H9 (cell line): Measurements from ENCODE around the gene CCDC28B. TPM values are rescaled to one million over a fixed set of nuclear protein-coding genes. Genes with fewer than 3 reads are reported as not detected.
"Not testable (repeated sequence)": the region's sequence is repeated elsewhere in the genome, so short reads cannot be mapped to it uniquely, and the experiment has no call there.

Experiments
- DNase-seq: peaks from one replicate; pipeline ENCODE4 v3.0.0-alpha.2; 2017
- H2AFZ ChIP-seq: one replicate; pipeline ENCODE4 v1.6.1; 2013; ENCODE audit warnings: mild to moderate bottlenecking, low read length, control low read depth, moderate library complexity
- H2AK5ac ChIP-seq: 2 replicates; pipeline ENCODE4 v1.6.1; 2013; ENCODE audit warnings: low read length, control low read depth, mixed read lengths; ENCODE audit not compliant: insufficient read length
- H2BK120ac ChIP-seq: one replicate; pipeline ENCODE4 v1.6.1; 2013; ENCODE audit warnings: low read depth, mild to moderate bottlenecking, low read length, control low read depth, inconsistent platforms; ENCODE audit not compliant: poor library complexity, severe bottlenecking
- H2BK12ac ChIP-seq: 2 replicates; pipeline ENCODE4 v1.6.1; 2013; ENCODE audit warnings: low read length, control low read depth, mixed read lengths, low read depth; ENCODE audit not compliant: insufficient read length
- H2BK15ac ChIP-seq: 2 replicates; pipeline ENCODE4 v1.6.1; 2013; ENCODE audit warnings: low read depth, low read length, control low read depth
- H2BK20ac ChIP-seq: one replicate; pipeline ENCODE4 v1.6.1; 2013; ENCODE audit warnings: low read depth, mild to moderate bottlenecking, low read length, control low read depth, inconsistent platforms; ENCODE audit not compliant: poor library complexity, severe bottlenecking
- H2BK5ac ChIP-seq: 2 replicates; pipeline ENCODE4 v1.6.1; 2013; ENCODE audit warnings: low read length, control low read depth, mixed read lengths; ENCODE audit not compliant: insufficient read length
- H3K14ac ChIP-seq: 2 replicates; pipeline ENCODE4 v1.6.1; 2013; ENCODE audit warnings: low read length, control low read depth; ENCODE audit not compliant: insufficient read depth
- H3K18ac ChIP-seq: 2 replicates; pipeline ENCODE4 v1.6.1; 2013; ENCODE audit warnings: low read depth, mild to moderate bottlenecking, mixed read lengths, low read length, control low read depth; ENCODE audit not compliant: insufficient read length
- H3K23ac ChIP-seq: 2 replicates; pipeline ENCODE4 v1.6.1; 2013; ENCODE audit warnings: low read length, control low read depth, mixed read lengths, low read depth; ENCODE audit not compliant: insufficient read length
- H3K23me2 ChIP-seq: 2 replicates; pipeline ENCODE4 v1.6.1; 2013; ENCODE audit warnings: low read depth, mild to moderate bottlenecking, mixed read lengths, low read length, control low read depth; ENCODE audit not compliant: insufficient read length, poor library complexity, severe bottlenecking
- H3K27ac ChIP-seq: 2 replicates; pipeline ENCODE4 v1.5.1; 2013; ENCODE audit warnings: low read length, control low read depth, mixed read lengths, low read depth; ENCODE audit not compliant: insufficient read length
- H3K27me3 ChIP-seq: 2 replicates; pipeline ENCODE4 v1.6.1; 2013; ENCODE audit warnings: low read length, control low read depth, inconsistent platforms; ENCODE audit not compliant: insufficient read depth
- H3K4ac ChIP-seq: 2 replicates; pipeline ENCODE4 v1.6.1; 2013; ENCODE audit warnings: low read depth, mild to moderate bottlenecking, control low read depth, inconsistent platforms, low read length, moderate library complexity
- H3K4me1 ChIP-seq: 2 replicates; pipeline ENCODE4 v1.6.1; 2013; ENCODE audit warnings: low read length, control low read depth, inconsistent platforms; ENCODE audit not compliant: insufficient read depth
- H3K4me2 ChIP-seq: 2 replicates; pipeline ENCODE4 v1.6.1; 2013; ENCODE audit warnings: low read length, control low read depth, mixed read lengths; ENCODE audit not compliant: insufficient read length, insufficient read depth
- H3K56ac ChIP-seq: 2 replicates; pipeline ENCODE4 v1.6.1; 2013; ENCODE audit warnings: low read depth, mild to moderate bottlenecking, mixed read lengths, low read length, control low read depth; ENCODE audit not compliant: insufficient read length
- H3K79me1 ChIP-seq: 2 replicates; pipeline ENCODE4 v1.6.1; 2013; ENCODE audit warnings: low read depth, mild to moderate bottlenecking, moderate library complexity, low read length, control low read depth, inconsistent platforms; ENCODE audit not compliant: insufficient read depth, poor library complexity, severe bottlenecking
- H3K79me2 ChIP-seq: 2 replicates; pipeline ENCODE4 v1.6.1; 2013; ENCODE audit warnings: low read length, control low read depth, inconsistent platforms; ENCODE audit not compliant: insufficient read depth
- H3K9ac ChIP-seq: 2 replicates; pipeline ENCODE4 v1.6.1; 2013; ENCODE audit warnings: low read length, control low read depth, mixed read lengths; ENCODE audit not compliant: insufficient read length; ENCODE audit errors: extremely low read depth
- H3K9me3 ChIP-seq: one replicate; pipeline ENCODE4 v1.6.1; 2013; ENCODE audit warnings: low read depth, low read length, inconsistent platforms; ENCODE audit not compliant: control insufficient read depth
- H3T11ph ChIP-seq: one replicate; pipeline ENCODE4 v1.6.1; 2013; ENCODE audit warnings: mild to moderate bottlenecking, low read length, control low read depth, inconsistent platforms
- H4K20me1 ChIP-seq: one replicate; pipeline ENCODE4 v1.6.1; 2013; ENCODE audit not compliant: control insufficient read depth, insufficient read length, insufficient read depth
- H4K5ac ChIP-seq: 2 replicates; pipeline ENCODE4 v1.6.1; 2013; ENCODE audit warnings: low read depth, mild to moderate bottlenecking, mixed read lengths, low read length, control low read depth; ENCODE audit not compliant: insufficient read length
- H4K8ac ChIP-seq: replicated peaks from 2 replicates; pipeline ENCODE4 v1.6.1; 2013; ENCODE audit warnings: low read length, control low read depth, mixed read lengths, low read depth; ENCODE audit not compliant: insufficient read length
- H4K91ac ChIP-seq: 2 replicates; pipeline ENCODE4 v1.6.1; 2013; ENCODE audit warnings: low read depth, mild to moderate bottlenecking, moderate library complexity, mixed read lengths, low read length, control low read depth; ENCODE audit not compliant: insufficient read length
- H3K27ac Mint-ChIP-seq, 3 experiments: 2 replicates in 2 of 3; 3 replicates in 1 of 3; pipeline ENCODE4 v1.8.0; 2020 to 2021; ENCODE audit warnings: mixed read lengths in 3 of 3, mild to moderate bottlenecking in 1 of 3, moderate library complexity in 1 of 3
- H3K27me3 Mint-ChIP-seq: 2 replicates; pipeline ENCODE4 v1.8.0; 2021; ENCODE audit warnings: low read depth, mild to moderate bottlenecking, moderate library complexity, mixed read lengths
- H3K36me3 Mint-ChIP-seq, 3 experiments: 2 replicates in 2 of 3; 3 replicates in 1 of 3; pipeline ENCODE4 v1.8.0; 2020 to 2021; ENCODE audit warnings: low read depth in 3 of 3, mixed read lengths in 3 of 3; ENCODE audit not compliant: insufficient read depth in 1 of 3
- H3K4me1 Mint-ChIP-seq, 2 experiments: 2 replicates each; pipeline ENCODE4 v1.8.0; 2020; ENCODE audit warnings: mixed read lengths in 2 of 2
- H3K4me3 Mint-ChIP-seq, 2 experiments: 2 replicates in 1 of 2; 3 replicates in 1 of 2; pipeline ENCODE4 v1.8.0; 2020 to 2021; ENCODE audit warnings: mild to moderate bottlenecking in 2 of 2, mixed read lengths in 2 of 2, moderate library complexity in 1 of 2
- H3K9me3 Mint-ChIP-seq, 2 experiments: 2 replicates in 1 of 2; 3 replicates in 1 of 2; pipeline ENCODE4 v1.8.0; 2020; ENCODE audit warnings: mild to moderate bottlenecking in 2 of 2, mixed read lengths in 2 of 2, moderate library complexity in 1 of 2
- WGBS: extraction: QIAGEN DNeasy Blood & Tissue Kit; methylation state at CpG from one replicate; pipeline ENCODE4 v1.1.7; 2013; ENCODE audit warnings: missing lambda C conversion rate, low lambda C conversion rate, mixed read lengths; ENCODE audit not compliant: insufficient read length; ENCODE audit errors: extremely low coverage; 5-methylcytosine and 5-hydroxymethylcytosine counted together
- total RNA-seq: library from RNA; stranded (reverse); gene quantifications from 2 replicates; pipeline ENCODE4 v1.2.1, GENCODE V29; 2021
- TF ChIP-seq, protein P1 (sequence below): fragments of 200-600 bp; sonication (generic); conservative IDR thresholded peaks from 3 replicates; pipeline ENCODE4 v1.8.0; 2021; ENCODE audit warnings: antibody characterized with exemption, mild to moderate bottlenecking

The CCDC28B gene
- total RNA-seq, 1 experiment from 2014 or later, result 20.7 TPM

DNA sequence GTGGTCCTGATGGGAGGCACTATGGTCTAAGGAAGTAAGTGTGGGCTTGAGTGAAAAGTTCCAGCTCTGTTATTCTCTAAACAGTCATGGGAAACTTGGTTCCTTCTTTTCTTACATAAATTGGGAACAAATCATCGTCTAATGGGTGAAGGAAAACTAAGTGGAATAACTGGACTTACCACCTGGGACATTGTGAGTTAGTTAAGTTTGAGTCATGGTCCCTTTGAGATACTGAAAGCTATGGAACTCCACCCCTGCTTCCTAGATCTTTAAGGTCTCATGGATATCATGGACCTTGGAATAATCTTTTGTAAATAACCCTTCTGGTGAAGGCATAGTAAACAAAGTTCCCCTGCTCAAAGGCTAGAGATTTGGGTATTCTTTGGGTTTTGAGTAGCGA lies 37.0 kb upstream of the CCDC28B start:
- no peaks in the 10 kb centered on the region for H3K9me3 Mint-ChIP-seq
- Histone ChIP-seq H3K79me2 (no peaks in the 10 kb centered on the region), H4K8ac (no peak overlapping the region), H4K91ac (no peak overlapping the region), H3K79me1 (no peaks in the 10 kb centered on the region), H3K4me2 (no peak overlapping the region), H3K27me3 (no peaks in the 10 kb centered on the region), H3K56ac (no peak overlapping the region), H2BK12ac (no peak overlapping the region), H4K5ac (no peak overlapping the region), H3K23ac (no peak overlapping the region), H2BK5ac (no peak overlapping the region), H3K4me1 (no peaks in the 10 kb centered on the region), H2BK120ac (no peak overlapping the region), H3K18ac (no peak overlapping the region), H2AFZ (no peak overlapping the region), H2AK5ac (no peak overlapping the region), H3K9ac (no peak overlapping the region), H3K27ac (no peak overlapping the region), H2BK20ac (no peak overlapping the region), H3K23me2 (no peaks in the 10 kb centered on the region), H3K4ac (no peak overlapping the region), H3K14ac (no peak overlapping the region), H3T11ph (no peak overlapping the region), H2BK15ac (no peak overlapping the region), H4K20me1 (no peaks in the 10 kb centered on the region), H3K9me3 (no peaks in the 10 kb centered on the region)
- no peak overlapping the region for H3K27ac Mint-ChIP-seq
- no peaks in the 10 kb centered on the region for H3K4me1 Mint-ChIP-seq
- H3K27me3 Mint-ChIP-seq, result no peaks in the 10 kb centered on the region
- peaks cover 34 to 76% (median 49%) of the 10 kb centered on the region in 3 experiments; a peak in 6 of 7 replicates for H3K36me3 Mint-ChIP-seq
- no CpG with 5 or more reads among the region's 2 CpGs for WGBS
- no peak for DNase-seq
- TF ChIP-seq, protein P1, sequence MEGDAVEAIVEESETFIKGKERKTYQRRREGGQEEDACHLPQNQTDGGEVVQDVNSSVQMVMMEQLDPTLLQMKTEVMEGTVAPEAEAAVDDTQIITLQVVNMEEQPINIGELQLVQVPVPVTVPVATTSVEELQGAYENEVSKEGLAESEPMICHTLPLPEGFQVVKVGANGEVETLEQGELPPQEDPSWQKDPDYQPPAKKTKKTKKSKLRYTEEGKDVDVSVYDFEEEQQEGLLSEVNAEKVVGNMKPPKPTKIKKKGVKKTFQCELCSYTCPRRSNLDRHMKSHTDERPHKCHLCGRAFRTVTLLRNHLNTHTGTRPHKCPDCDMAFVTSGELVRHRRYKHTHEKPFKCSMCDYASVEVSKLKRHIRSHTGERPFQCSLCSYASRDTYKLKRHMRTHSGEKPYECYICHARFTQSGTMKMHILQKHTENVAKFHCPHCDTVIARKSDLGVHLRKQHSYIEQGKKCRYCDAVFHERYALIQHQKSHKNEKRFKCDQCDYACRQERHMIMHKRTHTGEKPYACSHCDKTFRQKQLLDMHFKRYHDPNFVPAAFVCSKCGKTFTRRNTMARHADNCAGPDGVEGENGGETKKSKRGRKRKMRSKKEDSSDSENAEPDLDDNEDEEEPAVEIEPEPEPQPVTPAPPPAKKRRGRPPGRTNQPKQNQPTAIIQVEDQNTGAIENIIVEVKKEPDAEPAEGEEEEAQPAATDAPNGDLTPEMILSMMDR, result no peak
- no peak overlapping the region for H3K4me3 Mint-ChIP-seq

DNA sequence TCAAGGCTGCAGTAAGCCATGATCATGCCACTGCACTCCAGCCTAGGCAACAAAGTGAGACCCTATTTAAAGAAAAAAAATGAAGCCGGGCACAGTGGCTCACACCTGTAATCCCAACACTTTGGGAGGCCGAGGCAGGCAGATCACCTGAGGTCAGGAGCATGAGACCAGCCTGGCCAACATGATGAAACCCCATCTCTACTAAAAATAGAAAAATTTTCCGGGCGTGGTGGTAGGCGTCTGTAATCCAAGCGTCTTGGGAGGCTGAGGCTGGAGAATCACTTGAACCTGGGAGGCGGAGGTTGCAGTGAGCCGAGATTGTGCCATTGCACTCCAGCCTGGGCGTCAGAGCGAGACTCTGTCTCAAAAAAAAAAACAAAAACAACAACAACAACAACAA lies 34.8 kb upstream of the CCDC28B start:
- H3K9me3 Mint-ChIP-seq, H4K5ac ChIP-seq, H3K4me1 Mint-ChIP-seq, H4K20me1 ChIP-seq, H3K27ac Mint-ChIP-seq, H3K14ac ChIP-seq, H3K79me2 ChIP-seq, H3K27ac ChIP-seq, H3T11ph ChIP-seq, H2AFZ ChIP-seq, H3K56ac ChIP-seq, H2AK5ac ChIP-seq, DNase-seq, H2BK12ac ChIP-seq, H3K18ac ChIP-seq, H3K9ac ChIP-seq, H3K9me3 ChIP-seq, H3K23me2 ChIP-seq, H4K91ac ChIP-seq, H3K79me1 ChIP-seq, H3K4me3 Mint-ChIP-seq, H3K4me1 ChIP-seq, H3K27me3 Mint-ChIP-seq, H2BK20ac ChIP-seq, H3K27me3 ChIP-seq, H4K8ac ChIP-seq, H3K4me2 ChIP-seq, H3K23ac ChIP-seq, H2BK120ac ChIP-seq, H2BK5ac ChIP-seq, H3K4ac ChIP-seq, H2BK15ac ChIP-seq: not testable (repeated sequence)
- WGBS, result no CpG with 5 or more reads among the region's 10 CpGs
- H3K36me3 Mint-ChIP-seq, result peaks cover 35 to 72% (median 53%) of the 10 kb centered on the region in 3 experiments; a peak in 6 of 7 replicates
